ENCODE measurements around the gene CREB3L4. TPM values are rescaled to one million over a fixed set of nuclear protein-coding genes. Genes with fewer than 3 reads are reported as not detected.
A peak's percentile ranks its signal among the peaks of the same experiment; 100 is the strongest.

Gene CREB3L4
- total and polyA plus RNA-seq, 2 of the 13 experiments (the other 11 are each of a cell fraction or from before 2014, with no cell fraction given), result 9.9 to 18.7 TPM

- TF ChIP-seq ZBTB14 (CRISPR knock-in tag; IDR thresholded peaks at IDR 0.05), result 0 out of 2 replicates have a peak, but pooled peaks have one; percentile 16
- no peak for TF ChIP-seq GRHL1 (CRISPR knock-in tag; conservative IDR thresholded peaks at IDR 0.05)
- TF ChIP-seq STAT6 (CRISPR knock-in tag; IDR thresholded peaks at IDR 0.05; ENCODE audit: borderline replicate concordance), result no peak
- no peak for TF ChIP-seq TFDP2 (CRISPR knock-in tag; IDR thresholded peaks at IDR 0.05)
- no peak; the same call in none of the 2 replicates for TF ChIP-seq ZGPAT (CRISPR knock-in tag; IDR thresholded peaks at IDR 0.05)
- no peak for TF ChIP-seq ZKSCAN1 (IDR thresholded peaks at IDR 0.05; ENCODE audit: low read length)
- 0 out of 2 replicates have a peak, but pooled peaks have one; percentile 56 for TF ChIP-seq ZBTB10 (CRISPR knock-in tag; IDR thresholded peaks at IDR 0.05; ENCODE audit: borderline replicate concordance)
- TF ChIP-seq HNRNPUL1 (IDR thresholded peaks at IDR 0.05; ENCODE audit: low read depth, low read length), result no peak
- no peak for TF ChIP-seq HNRNPH1 (optimal IDR thresholded peaks at IDR 0.05; ENCODE audit: low read depth, low read length)
- TF ChIP-seq NCOA1 (CRISPR knock-in tag; IDR thresholded peaks at IDR 0.05), result no peak
- no peak for TF ChIP-seq ZNF674 (CRISPR knock-in tag; IDR thresholded peaks at IDR 0.05; ENCODE audit: low read depth)
- TF ChIP-seq ZNF749 (CRISPR knock-in tag; IDR thresholded peaks at IDR 0.05; ENCODE audit: borderline replicate concordance), result no peak
- no peak for TF ChIP-seq ZSCAN21 (CRISPR knock-in tag; IDR thresholded peaks at IDR 0.05; ENCODE audit: borderline replicate concordance)
- no peak for TF ChIP-seq ATRX (CRISPR knock-in tag; IDR thresholded peaks at IDR 0.05; ENCODE audit: borderline replicate concordance)
- TF ChIP-seq SOX13 (IDR thresholded peaks at IDR 0.05), result no peak; the same call in 1 of the 2 replicates
- 0 out of 4 replicates have a peak, but pooled peaks of 1 of the 2 experiments have one; percentile 7 for TF ChIP-seq SOX13 (CRISPR knock-in tag; conservative IDR thresholded peaks at IDR 0.05 in 1 of 2, IDR thresholded peaks at IDR 0.05 in 1 of 2)
Measured at GRCh38 chr1:153958111-153958960, 9.4 kb upstream of the CREB3L4 start, which contains the start of gene CRTC2 (continued).

Data from HepG2 (cell line).